ENCODE results near the gene CAMK1G.

Gene CAMK1G

DNA sequence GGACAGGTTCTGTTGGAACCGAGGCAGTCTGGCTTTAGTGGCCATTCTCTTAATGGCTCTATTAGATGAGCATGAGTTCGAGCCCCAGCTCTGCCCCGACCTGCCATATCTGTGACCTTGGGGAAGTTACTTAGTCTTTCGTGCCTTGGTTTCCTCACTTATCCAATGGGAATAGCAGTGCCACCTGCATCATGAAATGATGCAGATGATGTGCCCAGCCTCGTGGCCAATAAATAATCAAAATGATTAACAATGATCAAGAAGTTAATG lies 30.6 kb downstream of the CAMK1G start:
- no peak overlapping the region for H3K4me3 ChIP-seq (replicated peaks; ENCODE audit: low read depth, low read length)
- TF ChIP-seq, protein P1, sequence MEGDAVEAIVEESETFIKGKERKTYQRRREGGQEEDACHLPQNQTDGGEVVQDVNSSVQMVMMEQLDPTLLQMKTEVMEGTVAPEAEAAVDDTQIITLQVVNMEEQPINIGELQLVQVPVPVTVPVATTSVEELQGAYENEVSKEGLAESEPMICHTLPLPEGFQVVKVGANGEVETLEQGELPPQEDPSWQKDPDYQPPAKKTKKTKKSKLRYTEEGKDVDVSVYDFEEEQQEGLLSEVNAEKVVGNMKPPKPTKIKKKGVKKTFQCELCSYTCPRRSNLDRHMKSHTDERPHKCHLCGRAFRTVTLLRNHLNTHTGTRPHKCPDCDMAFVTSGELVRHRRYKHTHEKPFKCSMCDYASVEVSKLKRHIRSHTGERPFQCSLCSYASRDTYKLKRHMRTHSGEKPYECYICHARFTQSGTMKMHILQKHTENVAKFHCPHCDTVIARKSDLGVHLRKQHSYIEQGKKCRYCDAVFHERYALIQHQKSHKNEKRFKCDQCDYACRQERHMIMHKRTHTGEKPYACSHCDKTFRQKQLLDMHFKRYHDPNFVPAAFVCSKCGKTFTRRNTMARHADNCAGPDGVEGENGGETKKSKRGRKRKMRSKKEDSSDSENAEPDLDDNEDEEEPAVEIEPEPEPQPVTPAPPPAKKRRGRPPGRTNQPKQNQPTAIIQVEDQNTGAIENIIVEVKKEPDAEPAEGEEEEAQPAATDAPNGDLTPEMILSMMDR (IDR thresholded peaks at IDR 0.05; ENCODE audit: insufficient read depth, low read length, poor library complexity, severe bottlenecking) = no peak
- H3K36me3 ChIP-seq (ENCODE audit: control insufficient read depth, insufficient read depth, low read length) = no peaks in the 10 kb centered on the region
- DNase-seq (ENCODE audit: extremely low read depth, insufficient read length) = no peak
- H3K27me3 ChIP-seq (replicated peaks; ENCODE audit: control insufficient read depth, insufficient read depth, low read length) = peaks cover 3% of the 10 kb centered on the region; the same call in 1 of the 2 replicates

DNA sequence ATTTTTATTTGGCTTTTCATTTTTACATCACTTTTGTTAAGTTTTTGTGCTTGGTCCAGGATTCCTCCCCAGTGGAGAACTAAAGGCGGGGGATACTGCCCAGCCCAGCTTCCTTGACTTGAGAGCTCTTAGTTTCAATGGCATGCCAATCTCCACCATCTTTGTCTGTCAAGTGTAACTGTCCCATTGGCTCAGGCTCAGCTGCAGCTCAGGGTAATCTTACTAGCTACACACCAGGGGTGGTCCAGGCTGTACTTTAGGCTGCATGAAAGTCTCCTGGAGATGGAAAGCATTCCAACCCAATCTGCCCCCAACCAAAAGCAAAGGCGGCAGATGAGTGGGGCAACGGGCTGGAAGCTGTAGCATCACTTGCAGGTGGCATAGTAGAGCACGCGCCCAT lies 31.4 kb downstream of the CAMK1G start:
- no peaks in the 10 kb centered on the region for H3K36me3 ChIP-seq (ENCODE audit: control insufficient read depth, insufficient read depth, low read length)
- DNase-seq (ENCODE audit: extremely low read depth, insufficient read length) = no peak
- TF ChIP-seq, protein P1 (IDR thresholded peaks at IDR 0.05; ENCODE audit: insufficient read depth, low read length, poor library complexity, severe bottlenecking) = no peak
- no peak overlapping the region for H3K4me3 ChIP-seq (replicated peaks; ENCODE audit: low read depth, low read length)
- peaks cover 3% of the 10 kb centered on the region; the same call in 1 of the 2 replicates for H3K27me3 ChIP-seq (replicated peaks; ENCODE audit: control insufficient read depth, insufficient read depth, low read length)

DNA sequence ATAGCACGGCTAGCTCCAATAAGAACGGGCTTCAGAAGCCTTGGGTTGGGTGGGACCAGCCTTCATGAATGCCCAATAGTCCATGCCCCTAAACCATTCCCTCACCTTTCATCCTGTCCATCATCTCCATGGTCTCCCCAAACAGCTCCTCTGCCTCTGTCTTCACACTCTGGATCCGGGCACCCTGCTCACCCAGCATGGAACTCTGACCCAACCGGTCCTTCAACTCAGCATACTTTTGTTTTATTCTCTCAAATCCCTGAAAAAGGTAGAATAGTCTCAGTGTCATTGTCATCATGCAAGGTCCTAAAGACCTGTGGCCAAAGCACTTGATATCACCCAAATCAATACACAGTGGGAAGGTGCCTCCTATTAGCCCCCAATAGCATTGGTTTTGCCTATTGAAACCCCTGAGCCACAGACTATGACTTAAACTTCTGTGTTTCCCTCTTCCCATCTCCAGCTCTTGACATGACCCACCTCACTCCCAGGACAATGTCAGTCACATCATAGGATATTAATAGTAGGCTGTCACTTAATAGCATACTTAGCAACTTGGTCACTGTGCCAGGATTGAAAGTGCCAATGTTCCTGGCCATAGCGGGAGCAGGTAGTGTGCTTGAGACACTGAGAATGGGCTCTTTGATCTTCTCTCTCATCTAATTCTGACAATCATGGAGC lies 33.0 kb downstream of the CAMK1G start:
- DNase-seq (ENCODE audit: extremely low read depth, insufficient read length) = no peak
- TF ChIP-seq, protein P1 (IDR thresholded peaks at IDR 0.05; ENCODE audit: insufficient read depth, low read length, poor library complexity, severe bottlenecking) = no peak
- Histone ChIP-seq H3K27me3 (replicated peaks; ENCODE audit: control insufficient read depth, insufficient read depth, low read length) (peaks cover 3% of the 10 kb centered on the region; the same call in 1 of the 2 replicates), H3K4me3 (replicated peaks; ENCODE audit: low read depth, low read length) (no peak overlapping the region), H3K36me3 (ENCODE audit: control insufficient read depth, insufficient read depth, low read length) (no peaks in the 10 kb centered on the region)

DNA sequence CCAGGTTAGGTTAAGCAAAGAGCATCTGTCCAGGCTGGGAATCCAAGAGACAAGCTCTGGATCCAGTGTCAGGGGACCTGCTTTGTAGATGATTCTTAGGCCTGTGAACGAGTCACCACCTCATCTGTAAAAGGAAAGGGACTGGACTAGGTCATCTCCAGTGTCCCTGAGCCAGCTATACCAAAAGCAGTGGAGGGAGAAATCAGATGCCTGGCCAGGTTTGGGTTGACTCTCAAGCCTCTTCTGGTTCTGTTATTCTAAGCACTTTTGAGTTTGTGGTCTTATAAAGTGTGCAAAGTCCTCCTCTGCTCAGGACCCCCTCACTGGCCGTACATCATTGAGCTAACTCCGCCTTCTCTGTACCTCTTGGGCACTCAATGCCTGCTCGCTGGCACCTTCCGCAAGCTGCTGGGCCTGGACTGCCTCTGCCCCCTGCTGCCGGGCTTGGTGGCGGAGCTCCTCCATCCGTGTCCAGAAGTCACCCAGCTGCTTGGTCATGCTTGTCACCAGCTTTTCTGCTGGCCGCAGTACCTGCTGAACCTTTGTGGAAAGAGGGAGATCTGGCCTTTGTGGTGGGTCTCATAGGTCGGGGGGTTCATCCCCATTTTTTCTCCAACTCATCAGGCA lies 33.6 kb downstream of the CAMK1G start:
- no peak for DNase-seq (ENCODE audit: extremely low read depth, insufficient read length)
- Histone ChIP-seq H3K4me3 (replicated peaks; ENCODE audit: low read depth, low read length) (no peak overlapping the region), H3K27me3 (replicated peaks; ENCODE audit: control insufficient read depth, insufficient read depth, low read length) (peaks cover 3% of the 10 kb centered on the region; the same call in 1 of the 2 replicates), H3K36me3 (ENCODE audit: control insufficient read depth, insufficient read depth, low read length) (no peaks in the 10 kb centered on the region)
- TF ChIP-seq, protein P1 (IDR thresholded peaks at IDR 0.05; ENCODE audit: insufficient read depth, low read length, poor library complexity, severe bottlenecking) = no peak

DNA sequence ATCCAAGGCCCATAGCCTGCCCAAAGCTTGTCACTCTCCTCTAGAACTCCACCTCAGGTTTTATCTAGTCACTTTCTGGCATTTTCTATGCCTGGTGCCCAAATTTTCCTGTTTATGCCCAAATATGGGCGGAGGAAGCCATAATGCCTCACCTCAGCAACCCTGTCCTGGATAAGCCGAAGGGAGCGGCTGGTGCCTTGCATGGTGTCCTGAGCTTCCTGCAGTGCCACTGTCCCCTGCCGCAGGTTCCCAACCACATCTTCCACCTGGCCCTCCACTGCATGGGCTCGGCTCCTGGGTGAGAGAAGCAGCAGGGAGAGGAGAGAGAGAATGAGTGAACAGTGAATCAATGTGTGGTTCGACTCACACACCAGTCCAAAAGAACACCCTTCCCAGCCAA lies 34.2 kb downstream of the CAMK1G start:
- TF ChIP-seq, protein P1 (IDR thresholded peaks at IDR 0.05; ENCODE audit: insufficient read depth, low read length, poor library complexity, severe bottlenecking) = no peak
- DNase-seq (ENCODE audit: extremely low read depth, insufficient read length) = no peak
- Histone ChIP-seq H3K27me3 (replicated peaks; ENCODE audit: control insufficient read depth, insufficient read depth, low read length) (peaks cover 3% of the 10 kb centered on the region; the same call in 1 of the 2 replicates), H3K36me3 (ENCODE audit: control insufficient read depth, insufficient read depth, low read length) (no peaks in the 10 kb centered on the region), H3K4me3 (replicated peaks; ENCODE audit: low read depth, low read length) (no peak overlapping the region)

All from GM06990 (cell line).